Hematopoietic multipotent progenitor cell (in vitro differentiated cells): ENCODE results near the gene PSMB1. TPM values are rescaled to one million over a fixed set of nuclear protein-coding genes. Genes with fewer than 3 reads are reported as not detected.
"Not testable (repeated sequence)": the region's sequence is repeated elsewhere in the genome, so short reads cannot be mapped to it uniquely, and the experiment has no call there.

Experiments used
- DNase-seq, 3 donors: peaks; one replicate each; pipeline ENCODE4 v3.0.0-alpha.2; 2011 to 2015; ENCODE audit warnings: low read depth in 2 of 3, low spot score in 2 of 3
- total RNA-seq: library from RNA; depleted of rRNA; stranded (reverse); fragments of >200 nt; gene quantifications from one replicate; pipeline ENCODE4 v1.2.3, GENCODE V29; 2012

The PSMB1 gene
- total RNA-seq, 1 donor: 183 TPM

GRCh38 chr6:170504479-170504878 is 48.6 kb downstream of the PSMB1 start:
- DNase-seq: peak in 1 of 3 donors; percentile 58

DNA sequence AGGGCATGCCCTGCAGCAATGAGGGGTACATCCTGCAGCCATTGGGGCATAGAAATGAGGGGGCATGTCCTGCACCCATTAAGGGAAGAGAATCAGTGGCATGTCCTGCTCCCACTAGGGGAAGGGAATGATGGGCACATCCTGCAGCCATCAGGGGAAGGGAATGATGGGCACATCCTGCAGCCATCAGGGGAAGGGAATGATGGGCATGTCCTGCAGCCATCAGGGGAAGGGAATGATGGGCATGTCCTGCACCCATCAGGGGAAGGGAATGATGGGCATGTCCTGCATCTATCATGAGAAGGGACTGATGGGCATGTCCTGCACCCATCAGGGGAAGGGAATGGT is 49.7 kb downstream of the PSMB1 start:
- no peak for DNase-seq

GRCh38 chr6:170502733-170503413 is 50.2 kb downstream of the PSMB1 start:
- DNase-seq: not testable (repeated sequence)

- DNase-seq: not testable (repeated sequence)
Measured at GRCh38 chr6:170502268-170502667, 50.8 kb downstream of the PSMB1 start.

GRCh38 chr6:170500955-170501590 is 52.0 kb downstream of the PSMB1 start:
- DNase-seq: no peak

DNA sequence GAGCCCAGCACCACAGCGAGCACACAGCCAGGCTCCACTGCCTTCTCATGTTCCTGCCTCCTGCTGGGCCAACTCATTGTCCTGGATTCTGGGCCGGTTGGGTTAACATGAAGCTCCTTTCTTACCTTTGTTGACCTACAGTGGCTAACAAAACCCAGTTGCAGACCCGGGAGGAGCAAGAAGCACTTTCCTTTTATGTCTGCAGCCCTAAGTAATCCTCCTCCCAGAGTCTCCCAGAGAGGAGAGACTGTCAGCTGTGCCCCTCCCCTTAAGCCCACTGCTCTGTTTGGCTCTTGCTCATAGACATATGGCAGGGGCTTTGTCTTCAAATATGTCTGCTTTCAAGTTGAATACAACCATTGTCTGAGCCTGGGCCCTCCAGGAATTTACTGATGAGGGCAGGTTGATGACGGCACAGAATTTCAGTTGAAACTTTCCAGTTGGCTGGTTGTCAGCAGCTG is 55.2 kb downstream of the PSMB1 start:
- no peak for DNase-seq

DNA sequence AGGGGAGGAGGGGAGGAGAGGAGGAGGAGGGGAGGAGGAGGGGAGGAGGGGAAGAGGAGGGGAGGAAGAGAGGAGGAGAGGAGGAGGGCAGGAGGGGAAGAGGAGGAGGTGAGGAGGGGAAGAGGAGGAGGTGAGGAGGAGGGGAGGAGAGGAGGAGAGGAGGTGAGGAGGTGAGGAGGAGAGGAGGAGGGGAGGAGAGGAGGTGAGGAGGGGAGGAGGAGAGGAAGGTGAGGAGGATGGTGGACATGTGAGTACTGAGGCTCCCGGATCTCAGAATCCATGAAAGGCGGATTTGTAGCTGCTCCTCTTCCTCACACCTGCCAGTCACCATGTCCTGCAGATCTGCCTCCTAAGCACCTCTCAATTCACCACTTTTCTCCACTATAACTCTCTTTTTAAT is 59.8 kb downstream of the PSMB1 start:
- no peak for DNase-seq

- DNase-seq: no peak
Measured at GRCh38 chr6:170490259-170490658, 62.8 kb downstream of the PSMB1 start.

- DNase-seq: no peak
Measured at GRCh38 chr6:170489836-170490235, 63.3 kb downstream of the PSMB1 start.

- DNase-seq: no peak
Measured at GRCh38 chr6:170487707-170488329, 65.3 kb downstream of the PSMB1 start.

- DNase-seq: no peak
Measured at GRCh38 chr6:170485159-170485558, 67.9 kb downstream of the PSMB1 start.

Other genes with a start within 250 kb of the PSMB1 start
- gene FAM120B, start 246.5 kb downstream of the PSMB1 start, total RNA-seq: 14.8 TPM
- gene TBP, start 1.1 kb upstream of the PSMB1 start, total RNA-seq: 54.4 TPM
- gene PDCD2, start 31.3 kb upstream of the PSMB1 start, total RNA-seq: 46.9 TPM